DOHH2 (cell line): ENCODE data around the gene BNC2.

Experiments
- CTCF ChIP-seq: fragments of 200-600 bp; sonication (generic); IDR thresholded peaks from one replicate; pipeline ENCODE4 v1.5.1; 2014; ENCODE audit warnings: antibody characterized with exemption, mild to moderate bottlenecking, low read depth, low read length; ENCODE audit not compliant: poor library complexity, severe bottlenecking
- EZH2phosphoT487 ChIP-seq: fragments of 200-600 bp; sonication (generic); IDR thresholded peaks from 2 replicates; pipeline ENCODE4 v1.6.1; 2017; ENCODE audit warnings: borderline replicate concordance, mild to moderate bottlenecking, antibody characterized with exemption, low read length, moderate library complexity, mixed read lengths

DNA sequence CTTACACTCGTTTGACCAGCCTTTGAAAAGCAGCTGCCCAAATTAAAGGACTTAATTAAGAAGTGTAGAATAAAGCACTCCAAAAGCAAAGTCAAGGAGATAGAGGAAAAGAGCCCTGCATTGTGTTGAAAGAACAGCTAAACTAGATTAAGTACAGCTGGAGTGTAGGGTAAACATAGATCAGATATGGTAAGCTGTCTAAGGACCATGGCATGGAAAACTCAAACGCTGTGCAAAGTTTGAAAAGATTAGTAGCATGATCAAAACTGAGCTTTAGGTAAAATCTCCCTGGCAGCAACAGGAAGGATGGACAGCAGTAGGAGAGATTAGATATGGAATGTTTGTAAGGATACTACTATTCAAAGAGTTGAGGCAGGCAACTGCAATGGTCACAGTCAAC lies 55.4 kb downstream of the BNC2 start:
- no peak for TF ChIP-seq CTCF
- TF ChIP-seq EZH2phosphoT487, result no peak
